Adrenal gland (tissue), 12 donors: ENCODE measurements around the gene EMID1. TPM values are rescaled to one million over a fixed set of nuclear protein-coding genes. Genes with fewer than 3 reads are reported as not detected.

Source experiments
- DNase-seq, 7 donors: peaks; one replicate each; pipeline ENCODE4 v3.0.0-alpha.2; 2019 to 2020
- H3K27ac ChIP-seq, 5 donors: fragments of 200-600 bp; sonication (generic) in 4 of 5; 1 replicate in 3 of 5; 2 replicates in 2 of 5; pipeline versions ENCODE4 v1.5.1 to v1.8.0; 2016 to 2020; ENCODE audit warnings: mild to moderate bottlenecking in 1 of 5
- H3K27me3 ChIP-seq: fragments of 200-600 bp; 2 replicates; pipeline ENCODE4 v1.8.0; 2021
- H3K36me3 ChIP-seq, 2 donors: fragments of 200-600 bp; replicated peaks in 1 of 2; 1 replicate in 1 of 2; 2 replicates in 1 of 2; pipeline versions ENCODE4 v1.5.1 to v1.8.0; 2018 to 2022
- H3K4me1 ChIP-seq, 2 donors: fragments of 200-600 bp; replicated peaks in 1 of 2; 1 replicate in 1 of 2; 2 replicates in 1 of 2; pipeline versions ENCODE4 v1.5.1 to v1.8.0; 2018 to 2021
- H3K4me3 ChIP-seq, 4 donors: fragments of 200-600 bp; sonication (generic) in 3 of 4; one replicate each; pipeline ENCODE4 v1.5.1; 2016 to 2018
- H3K9me3 ChIP-seq, 3 donors: fragments of 200-600 bp; sonication (generic) in 1 of 3; replicated peaks in 1 of 3; 1 replicate in 2 of 3; 2 replicates in 1 of 3; pipeline versions ENCODE4 v1.5.1 to v1.8.0; 2016 to 2021
- POLR2A ChIP-seq, 2 donors: fragments of 450-650 bp; IDR thresholded peaks; one replicate each; pipeline ENCODE4 v1.6.1; 2017; ENCODE audit warnings: antibody characterized with exemption in 2 of 2, mild to moderate bottlenecking in 2 of 2, moderate library complexity in 1 of 2
- WGBS, 4 donors: extraction: QIAGEN DNeasy Blood & Tissue Kit in 2 of 4; methylation state at CpG; one replicate each; pipeline versions ENCODE4 v1.1.5 to v1.1.7; 2013 to 2017; 5-methylcytosine and 5-hydroxymethylcytosine counted together
- intact Hi-C, 2 donors: fragments of 100-400 bp; cut with DNase I; formaldehyde crosslinking; loops; one replicate each; pipeline versions ENCODE4 v1.14.1 to v1.15.0; 2022 to 2023
- polyA plus RNA-seq, 3 donors: library from polyadenylated mRNA; stranded (reverse); fragments of 200-250 nt in 2 of 3; fragments of 350-450 nt in 1 of 3; fragmentation: Illumina TruSeq in 1 of 3; extraction: RNeasy Lipid Tissue Mini Kit (QIAGEN cat#74804) in 1 of 3; gene quantifications; one replicate each; pipeline ENCODE4 v1.2.3, GENCODE V29; 2013 to 2014
- total RNA-seq, 9 donors: library from RNA; depleted of rRNA in 4 of 9; stranded (reverse); fragments of >200 nt in 4 of 9; fragments of 120-200 nt in 1 of 9; fragmentation: NEBNext Ultra II Directional in 1 of 9; extraction: Animal tissue kit (Norgen Biotek cat#: 25700) in 1 of 9; gene quantifications; one replicate each; pipeline versions ENCODE4 v1.1.0 to v1.2.4, GENCODE V29; 2013 to 2023
- TF ChIP-seq, protein P1 (sequence below), 6 experiments: fragments of 450-650 bp in 4 of 6; fragments of 200-600 bp in 2 of 6; sonication (generic) in 1 of 6; IDR thresholded peaks; 1 replicate in 5 of 6; 2 replicates in 1 of 6; pipeline versions ENCODE4 v1.5.1 to v1.8.0; 2016 to 2021; ENCODE audit warnings: antibody characterized with exemption in 6 of 6, mild to moderate bottlenecking in 2 of 6, moderate library complexity in 1 of 6
- donor health status: healthy with polysubstance abuse.
- donor health status: Bipolar disorder and iron deficiency.
- donor health status: DM: yes; HTN: yes; CAD: no.
- donor health status: DM: no; HTN: no; CAD: no.
- donor health status: DM: no; HTN: no; CAD: no.
- donor health status: DM: yes; HTN: yes; CAD: no.

The EMID1 gene
- total and polyA plus RNA-seq, 12 donors: 2.5 to 70.9 (median 38.7) TPM

DNA sequence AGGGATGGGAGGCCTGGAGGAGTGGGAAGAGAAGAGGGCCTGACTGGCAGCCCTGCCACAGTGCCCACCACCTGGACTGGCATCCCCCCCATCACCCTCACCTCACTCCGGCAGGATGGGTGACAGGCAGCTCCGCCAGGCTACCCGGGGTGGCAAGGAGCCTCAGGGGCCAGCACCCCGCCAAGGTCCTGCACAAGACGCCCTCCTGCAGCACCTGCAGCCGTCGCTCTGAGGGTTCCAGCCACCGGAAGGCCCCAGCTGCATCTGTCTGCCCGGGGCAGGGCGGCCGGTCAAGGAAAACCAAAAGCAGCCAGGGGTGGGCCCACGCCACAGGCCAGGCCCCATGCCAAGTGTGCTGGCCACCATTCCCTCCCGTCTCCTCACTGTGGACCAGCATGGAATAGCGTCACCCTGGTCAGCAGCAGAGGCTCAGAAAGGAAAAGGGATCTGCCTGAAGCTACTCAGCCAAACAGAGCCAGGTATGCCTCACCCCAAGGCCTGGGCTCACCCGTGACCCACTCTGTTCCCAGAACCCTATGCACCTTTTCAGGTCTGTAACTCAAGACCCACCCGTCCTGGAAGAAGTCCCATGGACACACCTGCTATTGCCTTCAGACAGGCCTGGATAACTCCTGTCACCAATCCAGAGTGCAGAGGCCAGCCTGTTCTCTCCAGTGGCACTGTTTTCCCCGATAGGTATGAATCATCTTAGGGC lies 55.1 kb downstream of the EMID1 start:
- 81 to 86% (median 84%) methylated on average over 1 to 17 of the region's 17 CpGs for WGBS, 4 donors

DNA sequence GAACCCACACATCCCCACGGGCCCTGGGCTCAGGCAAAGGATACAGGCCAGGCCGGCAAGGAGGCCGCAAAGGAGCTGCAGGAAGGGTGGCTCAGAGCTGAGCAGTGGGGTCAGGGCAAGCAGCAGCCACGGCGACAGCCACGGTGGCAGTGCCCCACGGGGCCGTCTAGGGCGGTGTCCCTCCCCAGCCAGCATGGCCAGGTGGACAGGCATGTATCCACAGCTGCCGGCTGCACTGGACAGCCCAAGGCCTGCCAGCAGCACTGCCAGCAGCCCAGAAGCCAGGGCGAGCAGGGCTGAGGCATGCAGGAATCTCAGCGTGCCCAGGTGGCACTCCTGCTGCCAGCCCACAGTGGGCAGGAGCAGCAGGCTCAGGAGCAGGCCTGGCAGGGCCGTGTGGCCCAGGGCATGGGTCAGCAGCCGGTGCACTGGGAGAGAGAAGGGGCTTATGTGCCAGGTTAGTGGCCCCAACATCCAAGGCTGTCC lies 58.1 kb downstream of the EMID1 start:
- Histone ChIP-seq H3K4me3 (no peak overlapping the region), H3K27ac (peak overlapping the region in 1 of 5 donors; percentile 59), H3K36me3 (peaks cover 0 to 30% of the 10 kb centered on the region in 2 donors), H3K9me3 (no peaks in the 10 kb centered on the region), H3K4me1 (peaks cover 17 to 19% of the 10 kb centered on the region in 2 donors), H3K27me3 (no peaks in the 10 kb centered on the region)
- WGBS, 4 donors: 53 to 80% (median 62%) methylated on average over 1 to 14 of the region's 14 CpGs
- no peak for TF ChIP-seq POLR2A (IDR thresholded peaks at IDR 0.05)
- TF ChIP-seq, protein P1, sequence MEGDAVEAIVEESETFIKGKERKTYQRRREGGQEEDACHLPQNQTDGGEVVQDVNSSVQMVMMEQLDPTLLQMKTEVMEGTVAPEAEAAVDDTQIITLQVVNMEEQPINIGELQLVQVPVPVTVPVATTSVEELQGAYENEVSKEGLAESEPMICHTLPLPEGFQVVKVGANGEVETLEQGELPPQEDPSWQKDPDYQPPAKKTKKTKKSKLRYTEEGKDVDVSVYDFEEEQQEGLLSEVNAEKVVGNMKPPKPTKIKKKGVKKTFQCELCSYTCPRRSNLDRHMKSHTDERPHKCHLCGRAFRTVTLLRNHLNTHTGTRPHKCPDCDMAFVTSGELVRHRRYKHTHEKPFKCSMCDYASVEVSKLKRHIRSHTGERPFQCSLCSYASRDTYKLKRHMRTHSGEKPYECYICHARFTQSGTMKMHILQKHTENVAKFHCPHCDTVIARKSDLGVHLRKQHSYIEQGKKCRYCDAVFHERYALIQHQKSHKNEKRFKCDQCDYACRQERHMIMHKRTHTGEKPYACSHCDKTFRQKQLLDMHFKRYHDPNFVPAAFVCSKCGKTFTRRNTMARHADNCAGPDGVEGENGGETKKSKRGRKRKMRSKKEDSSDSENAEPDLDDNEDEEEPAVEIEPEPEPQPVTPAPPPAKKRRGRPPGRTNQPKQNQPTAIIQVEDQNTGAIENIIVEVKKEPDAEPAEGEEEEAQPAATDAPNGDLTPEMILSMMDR (IDR thresholded peaks at IDR 0.05): no peak
- DNase-seq: peak in 4 of 7 donors; percentile 35 to 58 (median 44)
- intact Hi-C loops: loop anchor here in 1 of 2 donors (5.0 kb wide), 1 partner anchor 47 kb away; no protein-coding TSS in a partner anchor

More for the DNA sequence above, 55.1 kb downstream of the EMID1 start:
- Histone ChIP-seq H3K36me3 (peaks cover 0 to 30% of the 10 kb centered on the region in 2 donors), H3K9me3 (no peaks in the 10 kb centered on the region), H3K27ac (peak overlapping the region in 1 of 5 donors; percentile 2), H3K4me3 (no peak overlapping the region), H3K4me1 (peaks cover 2 to 3% of the 10 kb centered on the region in 2 donors), H3K27me3 (no peaks in the 10 kb centered on the region)
- intact Hi-C loops: loop anchor here in 1 of 2 donors (5.0 kb wide), 1 partner anchor 43 kb away; no protein-coding TSS in a partner anchor
- TF ChIP-seq POLR2A (IDR thresholded peaks at IDR 0.05): no peak
- TF ChIP-seq, protein P1 (IDR thresholded peaks at IDR 0.05): no peak
- DNase-seq: peak in 3 of 7 donors; percentile 31 to 42 (median 36)

DNA sequence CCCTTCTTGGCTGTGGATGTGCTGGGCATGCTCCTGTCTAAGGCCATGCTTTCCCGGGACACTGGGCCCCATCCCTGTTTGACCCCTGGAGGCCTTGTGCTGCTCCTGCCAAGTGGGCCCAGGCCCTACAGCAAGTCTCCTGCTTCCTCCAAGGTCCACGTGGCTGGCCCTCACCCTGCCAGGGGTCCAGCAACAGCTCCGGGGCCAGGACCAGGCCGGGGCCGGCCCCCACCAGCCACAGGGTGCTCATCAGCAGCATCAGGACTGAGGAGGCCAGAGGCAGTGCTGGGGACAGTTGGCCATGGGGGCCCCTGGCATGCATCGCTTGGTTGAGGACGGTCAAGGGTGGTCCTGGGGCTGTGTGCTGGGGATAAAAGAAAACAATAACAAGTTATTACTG lies 59.6 kb downstream of the EMID1 start:
- Histone ChIP-seq H3K36me3 (peaks cover 0 to 28% of the 10 kb centered on the region in 2 donors), H3K27ac (peak overlapping the region in 2 of 5 donors; percentile 100), H3K4me3 (no peak overlapping the region), H3K4me1 (peaks cover 25 to 29% of the 10 kb centered on the region in 2 donors), H3K9me3 (no peaks in the 10 kb centered on the region), H3K27me3 (no peaks in the 10 kb centered on the region)
- intact Hi-C loops: no loop called here
- 84 to 100% (median 93%) methylated on average over 2 to 7 of the region's 7 CpGs for WGBS, 4 donors
- TF ChIP-seq, protein P1 (IDR thresholded peaks at IDR 0.05): no peak
- no peak for TF ChIP-seq POLR2A (IDR thresholded peaks at IDR 0.05)
- DNase-seq: peak in 1 of 7 donors; percentile 53

DNA sequence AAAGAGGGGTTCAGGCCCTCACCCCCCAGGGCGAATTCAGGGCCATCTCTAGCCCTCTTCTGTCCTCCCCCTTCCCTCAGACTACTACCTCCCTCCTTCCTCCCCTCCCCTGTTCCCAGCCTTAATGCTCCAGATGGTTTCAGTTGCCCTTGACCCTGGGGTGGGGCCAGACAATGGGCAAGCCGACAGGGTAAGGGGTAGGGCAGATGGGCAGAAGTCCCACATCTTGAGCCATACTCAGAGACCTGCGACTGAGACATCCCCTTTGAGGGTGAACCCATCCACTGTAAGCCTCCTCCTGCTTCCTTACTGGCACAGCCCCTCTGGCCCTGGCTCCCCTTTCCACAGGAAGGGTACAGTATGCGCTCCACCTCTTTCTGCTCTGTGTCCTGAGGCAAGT lies 60.2 kb downstream of the EMID1 start:
- peak in 4 of 7 donors; percentile 33 to 58 (median 52) for DNase-seq
- TF ChIP-seq, protein P1 (IDR thresholded peaks at IDR 0.05): no peak
- no peak for TF ChIP-seq POLR2A (IDR thresholded peaks at IDR 0.05)
- whole genome bisulfite sequencing, 4 donors: 35 to 61% (median 39%) methylated on average over 2 to 4 of the region's 4 CpGs
- H3K27me3 ChIP-seq: no peaks in the 10 kb centered on the region
- peaks cover 0 to 28% of the 10 kb centered on the region in 2 donors for H3K36me3 ChIP-seq
- no peaks in the 10 kb centered on the region for H3K9me3 ChIP-seq
- peak overlapping the region in 4 of 5 donors; percentile 99 to 100 (median 100) for H3K27ac ChIP-seq
- intact Hi-C loops: no loop called here
- H3K4me3 ChIP-seq: no peak overlapping the region
- peaks cover 31 to 32% of the 10 kb centered on the region in 2 donors for H3K4me1 ChIP-seq
